ENCODE measurements around the gene SSTR5.

SSTR5 gene

GRCh38 chr16:1093284-1094123 lies 21.0 kb downstream of the SSTR5 start:
- DNase-seq = peak in 1 of 2 experiments; percentile 12

GRCh38 chr16:1094124-1094479 lies 21.6 kb downstream of the SSTR5 start:
- DNase-seq = no peak

- DNase-seq = no peak
Measured at GRCh38 chr16:1094601-1095449, 22.3 kb downstream of the SSTR5 start.

GRCh38 chr16:1095450-1096168 lies 23.1 kb downstream of the SSTR5 start:
- no peak for DNase-seq

GRCh38 chr16:1096169-1097082 lies 23.9 kb downstream of the SSTR5 start, which contains the start of gene C1QTNF8:
C1QTNF8 (minus strand) TSS chr16:1096244; CDS start chr16:1094922, 1,322 bp downstream.
- no peak for DNase-seq

GRCh38 chr16:1097156-1097555 lies 24.6 kb downstream of the SSTR5 start:
- no peak for DNase-seq

- no peak for DNase-seq
Measured at GRCh38 chr16:1097800-1098199, 25.3 kb downstream of the SSTR5 start.

- DNase-seq = no peak
Measured at GRCh38 chr16:1098266-1098991, 25.9 kb downstream of the SSTR5 start.

- no peak for DNase-seq
Measured at GRCh38 chr16:1099189-1100083, 26.9 kb downstream of the SSTR5 start.

- no peak for DNase-seq
Measured at GRCh38 chr16:1100084-1100800, 27.7 kb downstream of the SSTR5 start.

GRCh38 chr16:1101133-1101532 lies 28.6 kb downstream of the SSTR5 start:
- no peak for DNase-seq

GRCh38 chr16:1101573-1102332 lies 29.2 kb downstream of the SSTR5 start:
- no peak for DNase-seq

- no peak for DNase-seq
Measured at GRCh38 chr16:1102333-1102700, 29.8 kb downstream of the SSTR5 start.

- DNase-seq = peak; percentile 73 to 74
Measured at GRCh38 chr16:1102921-1103635, 30.5 kb downstream of the SSTR5 start.

GRCh38 chr16:1103636-1103980 lies 31.1 kb downstream of the SSTR5 start:
- DNase-seq = no peak

GRCh38 chr16:1105888-1106620 lies 33.5 kb downstream of the SSTR5 start:
- peak; percentile 55 to 60 for DNase-seq

- DNase-seq = no peak
Measured at GRCh38 chr16:1106659-1107058, 34.1 kb downstream of the SSTR5 start.

- no peak for DNase-seq
Measured at GRCh38 chr16:1107141-1107540, 34.6 kb downstream of the SSTR5 start.
